HG03521 (cell line): Measurements from ENCODE around the gene ZFAND2A.
"Not testable (repeated sequence)": the region's sequence is repeated elsewhere in the genome, so short reads cannot be mapped to it uniquely, and the experiment has no call there.

Source experiments
- ATAC-seq: cut with Tn5 transposase; IDR thresholded peaks from one replicate; pipeline ENCODE4 v1.9.1; 2021; ENCODE audit warnings: mild to moderate bottlenecking, moderate library complexity; ENCODE audit not compliant: unreplicated experiment

Gene ZFAND2A

DNA sequence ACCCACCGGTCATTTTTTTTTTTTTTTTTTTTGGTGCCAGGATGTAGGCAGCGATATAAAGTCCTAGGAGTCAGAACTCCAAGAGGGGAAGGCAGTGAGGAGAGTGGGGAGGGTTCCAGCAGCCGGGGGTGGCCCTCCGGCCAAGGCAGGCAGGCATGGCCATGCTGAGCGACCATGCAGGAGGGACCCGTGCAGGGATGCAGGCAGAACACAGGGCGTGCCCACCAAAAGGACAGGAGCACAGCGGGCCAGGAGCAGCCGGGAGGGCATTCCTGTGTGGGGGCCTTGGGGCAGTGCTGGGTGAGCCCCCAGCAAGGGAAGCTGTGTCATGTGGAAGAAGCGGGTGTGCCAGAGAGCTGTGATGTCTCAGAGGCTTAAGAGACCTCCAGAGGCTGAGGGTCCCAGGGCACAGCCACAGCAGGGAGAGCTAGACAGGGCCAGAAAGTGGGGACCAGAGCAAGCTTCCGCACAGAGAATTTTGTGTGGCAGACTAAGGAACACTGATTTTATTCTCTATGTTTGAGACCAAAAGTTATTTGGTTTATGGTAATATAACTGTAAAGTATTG is 5.7 kb downstream of the ZFAND2A start:
- no peak for ATAC-seq

DNA sequence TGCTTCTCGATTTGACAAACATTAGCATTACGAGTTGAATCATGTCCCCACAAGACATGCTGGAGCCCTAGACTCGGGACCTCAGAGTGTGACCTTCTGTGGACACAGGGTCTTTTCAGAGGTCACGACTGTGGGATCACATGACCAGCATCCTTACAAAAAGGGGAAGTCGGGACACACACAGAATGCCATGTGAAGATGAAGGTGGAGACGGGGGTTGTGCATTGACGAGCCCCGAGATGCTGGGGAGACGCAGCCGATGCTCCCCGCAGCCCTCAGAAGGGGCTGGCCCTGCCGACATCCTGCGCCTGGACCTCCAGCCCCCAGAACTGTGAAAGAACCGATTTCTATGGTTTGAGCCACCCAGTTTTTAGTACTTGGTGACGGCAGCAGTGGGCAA is 7.5 kb downstream of the ZFAND2A start:
- no peak for ATAC-seq

DNA sequence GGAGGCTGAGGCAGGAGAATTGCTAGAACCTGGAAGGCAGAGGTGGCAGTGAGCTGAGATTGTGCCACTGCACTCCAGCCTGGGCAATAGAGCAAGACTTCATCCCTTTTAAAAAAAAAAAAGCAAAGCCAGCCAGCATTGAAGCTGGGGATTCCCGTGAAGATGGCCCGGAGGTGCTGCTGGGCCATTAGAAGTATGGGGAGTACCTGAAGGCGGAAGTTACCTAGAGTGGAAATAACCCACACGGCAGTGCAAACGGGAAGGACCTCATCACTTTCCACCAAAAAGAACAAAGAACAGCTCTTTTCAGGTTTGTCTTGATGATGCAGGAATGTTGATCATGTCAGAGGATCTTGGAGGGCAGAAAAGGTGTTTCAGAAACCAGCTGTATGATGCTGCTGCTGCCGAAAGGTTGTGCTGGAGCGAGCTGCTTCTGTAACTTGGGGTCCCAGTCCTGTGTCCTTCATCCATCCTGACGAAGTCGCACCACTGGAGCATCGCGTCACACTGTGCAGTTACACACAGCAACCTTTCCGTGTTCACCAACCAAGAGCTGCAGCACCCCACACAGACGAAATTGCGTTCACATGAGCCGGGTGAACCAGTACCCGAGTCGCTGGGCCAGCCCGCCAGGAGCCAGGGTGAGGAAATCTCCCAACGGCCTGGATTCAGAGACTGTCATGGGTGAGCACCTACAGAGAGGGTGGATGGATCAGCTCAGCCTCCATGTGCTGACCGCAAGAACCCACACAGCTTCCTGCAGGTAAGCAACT is 8.2 kb downstream of the ZFAND2A start:
- ATAC-seq, result no peak

DNA sequence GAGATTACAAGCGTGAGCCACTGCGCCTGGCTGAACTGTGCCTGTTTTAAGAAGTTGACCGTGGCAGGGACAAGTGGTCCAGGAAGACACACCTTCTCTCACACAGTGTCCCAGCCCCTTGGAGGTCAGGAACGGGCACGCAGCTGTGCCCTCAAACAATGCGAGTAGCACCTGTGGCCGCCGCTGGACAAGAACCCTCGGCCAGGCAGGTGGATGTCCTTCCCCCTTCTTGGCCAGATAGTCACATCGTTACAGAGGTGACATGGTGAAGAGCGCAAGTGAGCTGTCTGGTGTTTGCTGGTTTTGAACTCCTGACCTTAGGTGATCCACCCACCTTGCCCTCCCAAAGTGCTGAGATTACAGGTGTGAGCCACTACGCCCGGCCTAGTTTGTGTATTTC is 8.8 kb downstream of the ZFAND2A start:
- no peak for ATAC-seq

DNA sequence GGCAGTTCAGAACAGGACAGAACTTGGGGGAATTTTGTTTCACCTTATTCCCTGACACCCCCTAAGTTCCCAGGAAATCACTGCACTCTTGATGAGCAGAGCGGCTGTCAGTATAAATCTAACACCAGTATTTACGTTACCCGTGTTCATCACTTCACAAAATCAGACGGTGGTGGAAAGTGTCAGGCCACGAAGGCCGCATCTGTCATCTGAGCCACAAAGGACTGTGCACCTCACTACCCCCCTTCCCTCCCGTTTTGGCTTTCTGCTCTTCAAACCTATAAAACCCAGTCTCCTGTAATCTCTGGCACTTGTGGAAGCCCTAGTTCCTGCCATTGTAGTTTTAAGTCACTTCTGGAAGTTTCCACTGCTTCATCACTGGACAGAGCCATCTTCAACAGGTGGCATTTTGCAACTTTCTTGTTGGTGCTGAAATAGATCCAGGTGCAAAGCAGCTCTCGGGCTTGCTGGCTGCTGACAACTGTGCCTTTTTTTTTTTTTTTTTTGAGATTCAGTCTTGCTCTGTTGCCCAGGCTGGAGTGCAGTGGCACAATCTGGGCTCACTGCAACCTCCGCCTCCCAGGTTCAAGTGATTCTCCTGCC is 9.5 kb downstream of the ZFAND2A start:
- no peak for ATAC-seq

DNA sequence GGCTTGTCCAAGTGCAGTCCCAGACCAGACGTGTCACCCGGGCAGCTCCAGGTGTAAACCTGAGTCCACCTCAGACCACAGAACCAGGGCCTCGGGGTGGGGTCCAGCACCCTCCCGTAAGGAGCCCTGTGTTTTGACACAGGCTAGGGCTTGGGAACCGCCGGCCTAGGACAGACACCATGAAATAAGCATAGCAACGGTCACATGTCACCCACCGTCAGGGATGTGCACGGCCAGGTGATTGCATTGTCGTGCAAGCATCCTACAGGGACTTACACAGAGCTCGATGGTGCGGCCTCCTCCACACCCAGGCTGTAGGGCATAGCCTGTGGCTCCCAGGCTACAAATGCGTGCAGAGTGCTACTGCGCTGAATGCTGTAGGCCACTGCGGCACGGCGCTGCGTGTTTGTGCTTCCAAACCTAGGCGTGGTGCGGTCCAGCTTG is 10.6 kb downstream of the ZFAND2A start:
- ATAC-seq, result no peak

DNA sequence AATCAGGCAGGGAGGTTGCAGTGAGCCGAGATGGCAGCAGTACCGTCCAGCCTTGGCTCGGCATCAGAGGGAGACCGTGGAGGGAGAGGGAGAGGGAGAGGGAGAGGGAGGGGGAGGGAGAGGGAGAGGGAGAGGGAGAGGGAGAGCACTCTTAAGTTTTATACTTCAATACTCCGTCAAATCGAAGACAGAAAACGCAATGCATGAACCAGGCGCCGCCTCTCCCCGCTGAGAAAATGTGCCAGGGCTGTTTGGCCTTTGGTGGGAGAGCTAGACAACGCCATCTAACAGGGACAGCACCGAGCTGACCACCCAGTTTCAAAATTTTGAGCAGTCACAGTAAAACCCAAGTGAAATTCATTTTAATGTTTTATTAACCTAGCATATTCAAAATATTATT is 12.1 kb downstream of the ZFAND2A start:
- not testable (repeated sequence) for ATAC-seq

DNA sequence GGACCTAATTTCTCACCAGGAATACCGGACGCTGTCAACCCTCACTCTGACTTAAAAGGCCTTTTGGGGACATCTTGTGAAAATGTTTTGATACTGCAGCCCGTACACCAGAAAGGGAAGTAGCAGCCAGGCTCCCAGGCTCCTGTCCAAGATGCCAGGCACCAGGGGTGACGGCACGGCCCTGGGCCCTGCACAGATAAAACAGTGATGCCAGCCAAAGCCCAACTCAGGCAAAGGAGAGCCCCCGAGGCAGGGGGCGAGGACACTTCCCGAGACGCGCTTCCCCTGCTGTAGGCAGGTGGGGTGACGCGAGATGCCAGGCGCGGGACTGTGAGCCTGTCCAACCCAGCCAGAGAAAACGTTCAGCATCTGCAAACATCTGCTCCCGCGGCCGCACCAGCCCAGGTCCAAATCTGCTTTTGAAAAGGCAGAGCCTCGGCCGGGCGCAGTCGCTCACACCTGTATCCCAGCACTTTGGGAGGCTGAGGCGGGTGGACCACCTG is 15.7 kb downstream of the ZFAND2A start:
- no peak for ATAC-seq

DNA sequence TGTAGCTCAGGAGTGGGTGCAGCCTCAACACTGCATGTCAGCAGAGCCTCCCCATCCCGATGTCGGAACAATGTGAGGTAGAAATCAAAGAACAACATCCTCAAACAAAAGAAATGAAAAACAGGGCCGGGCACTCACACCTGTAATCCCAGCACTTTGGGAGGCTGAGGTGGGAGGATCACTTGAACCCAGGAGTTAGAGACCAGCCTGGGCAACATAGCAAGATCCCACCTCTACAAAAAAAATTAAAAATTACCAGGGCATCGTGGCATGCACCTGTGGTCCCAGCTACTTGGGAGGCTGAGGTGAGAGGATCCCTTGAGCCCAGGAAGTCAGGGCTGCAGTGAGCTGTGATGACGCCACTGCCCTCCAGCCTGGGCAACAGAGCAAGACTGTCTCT is 17.0 kb downstream of the ZFAND2A start:
- ATAC-seq, result not testable (repeated sequence)

DNA sequence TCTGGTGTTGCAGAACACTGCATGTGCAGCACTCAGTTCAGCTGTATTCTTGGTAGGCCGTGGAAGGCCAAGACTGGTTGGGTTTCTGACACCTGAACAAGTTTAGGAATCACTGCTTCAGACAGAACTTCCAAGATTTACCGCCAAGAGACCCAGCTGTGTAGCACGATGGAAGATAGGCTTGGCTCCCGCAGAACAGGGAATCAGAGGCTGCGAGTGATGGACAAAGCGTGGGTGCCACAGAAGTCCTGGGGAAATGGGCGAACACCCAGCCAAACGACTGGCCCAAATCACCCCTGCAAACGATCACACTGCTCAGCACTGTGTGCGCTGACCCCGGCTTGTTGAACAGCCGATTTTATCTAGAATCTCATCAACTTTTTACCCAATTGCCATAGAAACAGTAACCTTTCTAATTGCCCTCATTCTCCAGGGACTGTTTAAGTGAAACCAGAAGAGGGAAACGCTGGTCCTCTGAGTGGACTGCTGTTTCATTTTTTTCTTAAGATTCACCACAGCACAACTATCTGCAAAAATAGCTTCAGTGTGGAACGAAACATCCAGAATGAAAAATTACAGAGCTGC is 17.9 kb downstream of the ZFAND2A start:
- ATAC-seq, result no peak

DNA sequence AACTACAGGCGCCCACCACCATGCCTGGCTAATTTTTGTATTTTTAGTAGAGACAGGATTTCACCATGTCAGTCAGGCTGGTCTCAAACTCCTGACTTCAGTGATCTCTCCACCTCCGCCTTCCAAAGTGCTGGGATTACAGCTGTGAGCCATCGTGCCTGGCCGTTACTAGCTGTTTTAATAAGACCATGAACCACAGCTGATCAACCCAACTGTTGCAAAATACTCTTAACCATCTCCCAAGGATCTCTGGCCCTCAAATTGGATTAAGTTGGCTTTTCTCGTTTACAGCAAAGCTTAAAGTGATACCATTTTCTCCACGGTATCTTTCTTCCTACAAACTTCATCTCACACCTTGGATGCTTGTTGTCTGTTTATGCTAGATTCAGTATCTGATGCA is 18.3 kb downstream of the ZFAND2A start:
- ATAC-seq, result no peak

DNA sequence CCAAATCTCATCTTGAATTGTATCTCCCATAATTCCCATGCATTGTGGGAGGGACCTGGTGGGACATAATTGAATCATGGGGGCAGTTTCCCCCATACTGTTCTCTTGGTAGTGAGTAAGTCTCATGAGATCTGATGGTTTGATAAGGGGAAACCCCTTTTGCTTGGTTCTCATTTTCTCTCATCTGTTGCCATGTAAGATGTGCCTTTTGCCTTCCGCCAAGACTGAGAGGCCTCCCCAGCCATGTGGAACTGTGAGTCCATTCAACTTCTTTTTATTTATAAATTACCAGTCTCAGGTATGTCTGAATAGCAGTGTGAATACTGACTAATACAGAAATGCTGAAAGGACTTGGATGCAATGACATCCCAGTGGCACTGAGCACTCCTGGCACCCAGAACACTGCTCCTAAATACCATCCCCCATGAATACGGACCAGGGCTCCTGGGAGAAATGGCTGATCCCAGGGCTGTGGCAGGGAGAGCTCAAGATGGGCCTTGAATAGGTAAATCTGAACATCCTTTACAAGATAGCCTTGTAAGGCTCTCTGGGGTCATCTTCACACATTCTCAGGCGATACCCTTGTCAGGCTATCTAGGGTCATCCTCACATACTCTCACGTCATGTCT is 19.4 kb downstream of the ZFAND2A start:
- ATAC-seq, result no peak

DNA sequence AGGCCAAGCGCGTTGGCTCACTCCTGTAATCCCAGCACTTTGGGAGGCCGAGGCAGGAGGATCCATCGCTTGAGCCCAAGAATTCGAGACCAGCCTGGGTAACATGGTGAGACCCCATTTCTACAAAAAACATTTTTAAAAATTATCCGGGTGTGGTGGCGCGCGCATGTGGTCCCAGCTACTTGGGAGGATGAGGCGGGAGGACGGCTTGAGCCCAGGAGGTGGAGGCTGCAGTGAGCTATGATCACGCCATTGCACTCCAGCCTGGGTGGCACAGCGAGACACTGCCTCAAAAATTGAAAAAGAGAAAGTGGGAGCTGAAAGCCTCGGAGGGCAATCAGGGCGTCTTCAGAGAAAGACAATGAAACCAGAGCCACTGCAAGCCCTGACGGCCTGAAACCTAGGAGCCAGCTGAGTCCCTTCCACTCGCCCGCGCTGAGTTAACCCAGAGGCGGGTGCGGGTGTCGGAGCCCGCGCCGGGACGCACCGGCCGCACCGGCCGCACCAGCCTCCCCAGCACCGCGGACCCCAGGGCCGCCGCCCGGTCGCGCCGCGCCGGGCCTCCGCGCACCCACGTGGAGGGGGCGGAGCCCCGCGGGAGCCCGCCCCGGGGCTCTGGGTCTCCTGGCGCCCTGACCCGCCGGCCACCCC is 22.4 kb downstream of the ZFAND2A start:
- ATAC-seq, result peak; percentile 60

DNA sequence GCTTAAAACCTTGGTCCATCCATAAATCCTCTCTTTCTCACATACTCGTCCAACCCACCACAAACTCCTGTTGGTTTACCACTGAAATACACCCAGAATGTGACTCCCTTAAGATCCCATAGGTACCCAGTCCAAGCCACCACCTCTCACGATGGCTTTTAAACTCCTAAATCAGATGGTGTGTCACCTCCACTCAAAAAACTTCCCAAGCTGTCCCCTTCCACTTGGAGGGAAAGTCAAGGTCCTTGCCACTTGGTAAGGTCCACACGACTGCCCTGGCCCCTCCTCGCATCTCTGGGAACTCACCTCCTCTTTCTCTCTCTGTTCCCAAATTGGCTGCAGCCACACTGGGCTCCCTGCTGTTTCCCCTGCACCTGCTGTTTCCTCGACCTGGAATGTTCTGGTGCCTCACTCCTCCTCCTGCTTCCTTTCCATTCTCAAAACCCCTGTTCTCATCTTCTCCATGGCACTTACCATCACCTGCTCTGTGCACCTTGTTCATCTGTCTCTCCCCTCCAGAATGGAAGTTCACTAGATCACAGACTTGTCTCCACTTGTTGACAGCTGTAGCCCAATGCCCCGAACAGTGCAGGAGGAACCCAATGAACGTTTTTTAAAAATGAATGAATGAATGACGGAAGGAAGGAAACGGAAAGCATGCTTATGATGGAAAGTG is 23.0 kb downstream of the ZFAND2A start:
- no peak for ATAC-seq

DNA sequence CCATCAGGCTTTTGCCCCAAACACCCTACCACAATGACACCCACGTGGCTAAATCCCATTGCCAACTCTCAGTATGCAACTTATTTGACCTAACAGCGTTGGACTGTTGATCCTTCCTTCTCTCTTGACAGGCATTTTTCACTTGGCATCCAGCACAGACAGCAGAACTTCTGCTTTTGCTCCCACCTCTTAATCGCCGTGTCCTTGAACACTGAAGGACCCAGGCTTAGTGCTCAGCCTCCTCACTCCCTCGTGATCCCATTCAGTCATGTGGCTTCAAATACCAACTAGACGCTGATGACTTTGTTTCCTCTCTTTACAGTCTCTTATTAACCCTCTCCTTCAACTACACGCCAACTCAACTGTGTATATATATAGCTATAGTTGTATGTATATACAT is 25.0 kb downstream of the ZFAND2A start:
- no peak for ATAC-seq

DNA sequence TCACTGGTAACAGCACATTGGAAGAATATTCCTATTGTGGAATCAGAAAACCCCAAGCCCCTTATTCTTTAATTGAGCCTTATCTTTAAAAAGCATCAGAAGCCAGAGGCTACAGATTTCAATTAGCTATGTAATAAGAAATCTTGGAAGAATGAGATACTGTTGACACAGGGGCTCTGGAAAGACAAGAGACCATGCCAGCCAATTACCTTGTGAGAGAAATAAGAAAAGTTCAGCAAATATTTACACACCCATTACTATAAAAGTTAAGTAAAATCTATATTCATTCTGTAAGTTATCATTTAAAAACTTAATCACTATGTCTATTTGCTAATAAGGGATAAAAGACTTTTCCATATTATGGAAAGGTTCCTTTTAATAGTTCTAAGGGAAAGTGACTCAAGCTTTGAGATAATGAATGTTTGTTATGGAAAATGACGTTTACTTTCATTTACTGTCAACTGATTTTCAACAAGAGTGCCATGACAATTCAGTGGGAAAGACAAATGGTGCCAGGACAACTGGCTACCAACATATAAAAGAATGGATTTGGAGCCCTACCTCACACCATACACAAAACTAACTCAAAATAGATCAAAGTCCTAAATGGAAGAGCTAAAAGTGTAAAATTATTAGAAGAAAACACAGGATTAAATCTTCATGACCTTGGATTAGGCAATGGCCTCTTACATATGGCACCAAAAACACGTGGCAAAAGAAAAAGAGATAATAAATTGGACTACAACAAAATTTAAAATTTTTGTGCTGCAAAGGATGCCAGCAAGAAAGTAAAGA is 28.3 kb downstream of the ZFAND2A start:
- no peak for ATAC-seq

DNA sequence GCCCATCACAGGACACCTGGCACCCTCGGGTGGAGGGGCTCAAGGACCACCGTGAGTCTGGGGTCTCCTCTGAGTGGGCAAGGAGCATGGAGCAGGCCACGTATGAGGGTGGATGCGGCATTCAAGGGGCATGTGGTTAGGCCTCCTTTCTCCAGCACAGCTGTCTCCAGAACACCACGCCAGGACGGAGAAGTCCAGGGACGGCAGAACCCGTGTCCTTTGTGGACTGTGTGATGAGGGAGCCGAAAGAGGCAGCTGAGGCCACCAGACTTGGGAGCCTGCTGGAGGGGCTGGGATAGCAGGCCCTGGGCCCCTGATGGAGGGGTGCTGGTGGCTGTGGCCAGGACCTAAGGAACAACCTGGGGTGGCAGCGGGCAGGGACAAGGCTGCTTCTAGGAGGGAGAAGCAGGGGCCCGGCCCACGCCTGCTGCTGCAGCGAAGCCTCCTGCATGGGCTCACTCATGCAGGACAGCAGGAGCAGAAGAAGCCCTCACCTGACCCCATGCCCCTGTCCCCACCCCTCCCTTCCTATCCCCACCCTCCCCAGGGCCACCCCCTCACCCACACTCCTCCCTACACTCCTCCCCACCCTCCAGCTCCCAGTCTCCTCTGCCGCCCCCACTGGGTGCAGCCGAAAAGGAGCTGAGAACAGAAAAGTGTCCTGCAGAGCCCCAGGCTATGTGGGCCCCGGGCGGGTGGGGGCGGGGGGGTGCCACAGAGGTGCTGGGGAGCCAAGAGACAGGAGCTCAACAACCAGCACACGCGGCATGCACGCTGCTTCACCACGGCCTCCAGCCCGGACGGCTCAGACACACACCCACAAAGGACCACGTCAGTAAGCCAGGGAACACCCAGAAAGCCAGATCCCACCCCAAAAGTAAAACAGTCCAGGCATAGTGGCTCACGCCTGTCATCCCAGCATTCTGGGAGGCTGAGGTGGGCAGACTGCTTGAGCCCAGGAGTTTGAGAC is 29.7 kb downstream of the ZFAND2A start:
- ATAC-seq, result no peak

DNA sequence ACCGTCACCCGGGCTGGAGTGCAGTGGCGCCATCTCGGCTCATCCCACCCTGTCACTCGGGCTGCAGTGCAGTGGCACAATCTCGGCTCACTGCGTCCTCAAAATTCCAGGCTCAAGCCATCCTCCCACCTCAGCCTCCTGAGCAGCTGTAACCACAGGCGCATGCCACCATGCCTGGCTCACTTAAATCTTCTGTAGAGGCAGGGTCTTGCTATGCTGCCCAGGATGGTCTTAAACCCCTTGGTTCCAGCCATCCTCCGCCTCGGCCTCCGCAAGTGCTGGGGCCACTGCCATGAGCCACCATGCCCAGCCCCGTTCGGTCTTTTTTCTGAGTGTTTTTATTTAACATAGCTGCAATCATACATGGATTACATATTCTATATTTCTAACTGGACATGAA is 30.6 kb downstream of the ZFAND2A start:
- no peak for ATAC-seq
